ENCODE results near the gene TECPR1. TPM values are rescaled to one million over a fixed set of nuclear protein-coding genes. Genes with fewer than 3 reads are reported as not detected.

TECPR1 gene
- total and polyA plus RNA-seq, 2 of the 4 experiments (the other 2 are of a cell fraction): 11.5 to 14.7 TPM

DNA sequence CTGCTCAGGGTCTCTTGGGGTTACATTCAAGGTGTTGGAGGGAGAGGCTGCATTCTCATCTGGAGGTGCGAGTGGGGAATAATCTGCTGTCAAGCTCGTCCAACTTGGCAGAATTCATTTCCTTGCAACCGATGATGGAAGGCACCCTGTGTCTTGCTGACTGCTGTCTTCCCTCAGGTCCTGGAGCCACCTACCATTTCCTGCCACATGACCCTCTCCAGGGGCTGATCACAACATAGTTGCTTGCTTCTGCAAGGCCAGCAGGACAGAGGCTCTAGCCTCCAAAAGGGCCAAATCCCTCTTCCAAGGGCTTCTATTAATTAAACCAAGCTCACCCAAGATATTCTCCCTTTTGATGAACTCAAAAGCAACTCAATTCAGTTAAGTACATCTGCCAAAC is 15.3 kb upstream of the TECPR1 start:
- no peak overlapping the region for H3K4me2 ChIP-seq (ENCODE audit: low read depth, low read length)
- H3K56ac ChIP-seq (ENCODE audit: extremely low read depth, insufficient read depth, low read length): no peak overlapping the region
- no peak for DNase-seq
- H3K36me3 ChIP-seq (ENCODE audit: control insufficient read depth, insufficient read depth, low read length): peaks cover 1% of the 10 kb centered on the region; the same call in 1 of the 2 replicates
- peaks cover 5% of the 10 kb centered on the region in 2 experiments; a peak in 1 of 4 replicates for H3K79me1 ChIP-seq (ENCODE audit: low read depth in 1 of 2, low read length in 2 of 2)
- no peak overlapping the region for H2AK5ac ChIP-seq (ENCODE audit: low read depth, low read length)
- no peak overlapping the region for H3K4me3 ChIP-seq (ENCODE audit: insufficient read depth, low read depth, low read length)
- no peak overlapping the region for H4K8ac ChIP-seq (ENCODE audit: low read depth in 2 of 2, low read length in 2 of 2)
- H2BK15ac ChIP-seq (ENCODE audit: low read depth, low read length): no peak overlapping the region
- H2AFZ ChIP-seq (replicated peaks; ENCODE audit: low read length, poor library complexity): no peak overlapping the region
- no peak overlapping the region; the same call in 1 of the 2 replicates for H2BK20ac ChIP-seq (ENCODE audit: low read depth, low read length)
- intact Hi-C loops (cut with micrococcal nuclease): no loop called here
- H3K27me3 ChIP-seq (ENCODE audit: control insufficient read depth, insufficient read depth, low read length): no peaks in the 10 kb centered on the region
- H2BK5ac ChIP-seq (ENCODE audit: low read depth, low read length, poor library complexity, severe bottlenecking): no peak overlapping the region
- in situ Hi-C loops (cut with MboI; ENCODE audit: low sequenced_read_pairs): no loop called here
- H3K14ac ChIP-seq (replicated peaks; ENCODE audit: low read depth, low read length): no peak overlapping the region
- TF ChIP-seq MAFK (IDR thresholded peaks at IDR 0.05; ENCODE audit: low read depth, low read length): no peak
- TF ChIP-seq BHLHE40 (IDR thresholded peaks at IDR 0.05; ENCODE audit: low read depth, low read length): no peak
- no peak for TF ChIP-seq RFX5 (IDR thresholded peaks at IDR 0.05; ENCODE audit: low read depth, low read length)
- TF ChIP-seq, protein P1, sequence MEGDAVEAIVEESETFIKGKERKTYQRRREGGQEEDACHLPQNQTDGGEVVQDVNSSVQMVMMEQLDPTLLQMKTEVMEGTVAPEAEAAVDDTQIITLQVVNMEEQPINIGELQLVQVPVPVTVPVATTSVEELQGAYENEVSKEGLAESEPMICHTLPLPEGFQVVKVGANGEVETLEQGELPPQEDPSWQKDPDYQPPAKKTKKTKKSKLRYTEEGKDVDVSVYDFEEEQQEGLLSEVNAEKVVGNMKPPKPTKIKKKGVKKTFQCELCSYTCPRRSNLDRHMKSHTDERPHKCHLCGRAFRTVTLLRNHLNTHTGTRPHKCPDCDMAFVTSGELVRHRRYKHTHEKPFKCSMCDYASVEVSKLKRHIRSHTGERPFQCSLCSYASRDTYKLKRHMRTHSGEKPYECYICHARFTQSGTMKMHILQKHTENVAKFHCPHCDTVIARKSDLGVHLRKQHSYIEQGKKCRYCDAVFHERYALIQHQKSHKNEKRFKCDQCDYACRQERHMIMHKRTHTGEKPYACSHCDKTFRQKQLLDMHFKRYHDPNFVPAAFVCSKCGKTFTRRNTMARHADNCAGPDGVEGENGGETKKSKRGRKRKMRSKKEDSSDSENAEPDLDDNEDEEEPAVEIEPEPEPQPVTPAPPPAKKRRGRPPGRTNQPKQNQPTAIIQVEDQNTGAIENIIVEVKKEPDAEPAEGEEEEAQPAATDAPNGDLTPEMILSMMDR (conservative IDR thresholded peaks at IDR 0.05; ENCODE audit: low read depth, low read length): no peak
- TF ChIP-seq RCOR1 (IDR thresholded peaks at IDR 0.05; ENCODE audit: insufficient replicate concordance, low read length): no peak
- TF ChIP-seq CHD1 (IDR thresholded peaks at IDR 0.05; ENCODE audit: low read depth, low read length): no peak
- TF ChIP-seq RAD21 (IDR thresholded peaks at IDR 0.05; ENCODE audit: low read length): no peak
- no peak for TF ChIP-seq SMC3 (IDR thresholded peaks at IDR 0.05; ENCODE audit: low read depth, low read length)
- TF ChIP-seq USF2 (IDR thresholded peaks at IDR 0.05; ENCODE audit: low read depth, low read length): no peak
- no peak for TF ChIP-seq NFE2L2 (IDR thresholded peaks at IDR 0.05; ENCODE audit: low read depth, low read length)
- TF ChIP-seq CEBPB (IDR thresholded peaks at IDR 0.05; ENCODE audit: low read depth, low read length): no peak
- no peak for TF ChIP-seq FOS (IDR thresholded peaks at IDR 0.05; ENCODE audit: low read depth, low read length)
- no peak for TF ChIP-seq POLR2A (IDR thresholded peaks at IDR 0.05; ENCODE audit: low read depth, low read length)
- TF ChIP-seq, protein P2, sequence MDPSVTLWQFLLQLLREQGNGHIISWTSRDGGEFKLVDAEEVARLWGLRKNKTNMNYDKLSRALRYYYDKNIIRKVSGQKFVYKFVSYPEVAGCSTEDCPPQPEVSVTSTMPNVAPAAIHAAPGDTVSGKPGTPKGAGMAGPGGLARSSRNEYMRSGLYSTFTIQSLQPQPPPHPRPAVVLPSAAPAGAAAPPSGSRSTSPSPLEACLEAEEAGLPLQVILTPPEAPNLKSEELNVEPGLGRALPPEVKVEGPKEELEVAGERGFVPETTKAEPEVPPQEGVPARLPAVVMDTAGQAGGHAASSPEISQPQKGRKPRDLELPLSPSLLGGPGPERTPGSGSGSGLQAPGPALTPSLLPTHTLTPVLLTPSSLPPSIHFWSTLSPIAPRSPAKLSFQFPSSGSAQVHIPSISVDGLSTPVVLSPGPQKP (IDR thresholded peaks at IDR 0.05; ENCODE audit: borderline replicate concordance, low read depth, low read length): no peak
- H3K4me1 ChIP-seq (ENCODE audit: control insufficient read depth, insufficient read depth, low read length): peaks cover 6% of the 10 kb centered on the region
- no peak overlapping the region for H3K18ac ChIP-seq (ENCODE audit: low read depth, low read length)
- dilution Hi-C loops (cut with HindIII; ENCODE audit: low sequenced_read_pairs, unreplicated experiment): no loop called here
- no peak overlapping the region for H2BK120ac ChIP-seq (ENCODE audit: low read depth, low read length)
- no peak overlapping the region for H3K9ac ChIP-seq (ENCODE audit: low read depth, low read length)
- H3K9me1 ChIP-seq (ENCODE audit: insufficient read depth, low read length): no peaks in the 10 kb centered on the region
- ATAC-seq (ENCODE audit: low read depth): no peak
- H3K4ac ChIP-seq (ENCODE audit: low read depth, low read length): no peak overlapping the region; the same call in 1 of the 2 replicates
- H4K20me1 ChIP-seq (ENCODE audit: insufficient read depth, low read length): no peaks in the 10 kb centered on the region; the same call in 1 of the 2 replicates
- no peak overlapping the region for H3K27ac ChIP-seq (ENCODE audit: insufficient read depth, low read length)
- ChIA-PET CTCF (interaction anchor here (0.8 to 1.0 kb wide), 2 partner anchors 13 to 15 kb away, joined by 3 to 6 read pairs; no protein-coding TSS in a partner anchor), POLR2A (ENCODE audit: unreplicated experiment) (no interaction called here)
- H4K91ac ChIP-seq (ENCODE audit: insufficient read depth, low read depth, low read length): no peak overlapping the region
- H4K5ac ChIP-seq (ENCODE audit: low read depth, low read length): no peak overlapping the region
- no peak overlapping the region for H3K23ac ChIP-seq (ENCODE audit: low read depth, low read length)
- 100% methylated on average over 1 of the region's 3 CpGs; no CpG with 5 or more reads in 1 of the 2 experiments for WGBS, 2 experiments (ENCODE audit: extremely low coverage in 2 of 2, insufficient read length in 1 of 2)
- H2AK9ac ChIP-seq (replicated peaks; ENCODE audit: low read depth, low read length, poor library complexity): no peak overlapping the region
- no TSS peak for BruUV-seq (replicated peaks)
- no peaks in the 10 kb centered on the region for H3K9me3 ChIP-seq (ENCODE audit: control insufficient read depth, insufficient read depth, low read length)

Measured in IMR-90 (cell line).